Myocyte (in vitro differentiated cells): ENCODE measurements around the gene NTM. TPM values are rescaled to one million over a fixed set of nuclear protein-coding genes. Genes with fewer than 3 reads are reported as not detected.

Source experiments
- DNase-seq: peaks from one replicate; pipeline ENCODE4 v3.0.0-alpha.2; 2012; ENCODE audit warnings: low read depth
- total RNA-seq: library from RNA; depleted of rRNA; stranded (reverse); fragments of >200 nt; gene quantifications from 2 replicates; pipeline ENCODE4 v1.2.3, GENCODE V29; 2014

The NTM gene
- total RNA-seq, 1 donor from 2014 or later: 41.5 TPM

DNA sequence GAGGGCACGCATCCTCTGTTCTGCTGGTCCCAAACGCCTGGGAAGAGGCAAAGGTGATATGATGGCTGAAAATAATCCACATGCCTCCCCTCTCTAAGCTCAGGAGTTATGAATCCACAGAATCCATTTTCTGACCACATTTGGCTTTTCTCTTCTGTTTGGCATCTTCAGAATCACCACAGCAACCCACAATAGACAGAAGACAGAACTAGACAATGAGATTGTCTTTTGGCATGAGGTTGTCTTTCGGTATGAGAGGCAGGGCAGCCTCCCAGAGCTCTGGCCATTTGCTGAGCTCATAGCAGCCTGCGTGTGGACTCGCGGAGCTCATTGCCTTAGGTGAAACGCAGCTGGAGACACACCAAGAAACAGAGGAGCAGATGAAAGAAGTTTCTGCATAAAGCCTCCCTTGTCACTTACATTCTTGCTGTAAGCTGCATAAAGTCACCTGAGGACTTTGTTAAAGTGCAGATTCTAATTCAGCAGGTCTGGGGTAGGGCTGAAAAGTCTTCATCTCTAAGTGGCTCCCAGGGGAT, 868.0 kb downstream of the NTM start:
- peak; percentile 24 for DNase-seq

DNA sequence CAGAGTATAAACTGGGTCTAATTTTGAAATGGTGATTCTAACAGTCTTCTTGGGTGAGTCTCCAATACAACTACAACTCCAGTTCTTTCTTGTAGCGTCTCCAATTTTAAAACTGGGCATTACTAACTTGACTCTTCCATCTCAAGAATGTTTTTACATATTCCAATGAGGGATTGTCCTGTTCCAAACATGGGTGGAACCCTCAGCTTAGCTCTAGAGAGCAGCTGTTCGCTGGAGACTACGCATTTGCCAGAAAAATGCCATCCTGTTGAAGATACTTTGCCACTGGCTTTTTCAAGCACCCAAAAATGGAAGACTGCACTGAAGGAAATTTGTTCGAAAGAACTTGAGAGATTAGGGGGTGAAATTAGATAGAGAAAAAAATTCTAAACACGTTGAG, 870.0 kb downstream of the NTM start:
- no peak for DNase-seq

DNA sequence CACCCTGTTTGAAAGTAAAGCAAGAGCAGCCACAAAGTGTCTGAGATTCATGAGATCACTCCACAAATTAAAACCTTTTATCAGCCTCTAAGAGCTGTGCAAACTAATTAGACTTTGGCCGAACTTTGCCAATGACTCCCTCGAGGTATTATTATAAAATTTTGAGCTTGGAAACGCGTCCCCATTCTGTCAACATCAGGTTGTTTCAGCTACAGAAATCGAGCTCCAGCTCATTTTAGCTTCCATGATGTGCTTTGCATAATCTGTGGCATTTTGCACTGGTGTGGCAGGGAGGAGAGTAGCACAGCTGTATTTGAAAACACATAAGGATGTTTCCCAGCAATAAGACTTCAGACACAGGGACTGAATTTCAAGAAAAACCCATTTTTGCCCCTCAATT, 872.2 kb downstream of the NTM start:
- DNase-seq: no peak

DNA sequence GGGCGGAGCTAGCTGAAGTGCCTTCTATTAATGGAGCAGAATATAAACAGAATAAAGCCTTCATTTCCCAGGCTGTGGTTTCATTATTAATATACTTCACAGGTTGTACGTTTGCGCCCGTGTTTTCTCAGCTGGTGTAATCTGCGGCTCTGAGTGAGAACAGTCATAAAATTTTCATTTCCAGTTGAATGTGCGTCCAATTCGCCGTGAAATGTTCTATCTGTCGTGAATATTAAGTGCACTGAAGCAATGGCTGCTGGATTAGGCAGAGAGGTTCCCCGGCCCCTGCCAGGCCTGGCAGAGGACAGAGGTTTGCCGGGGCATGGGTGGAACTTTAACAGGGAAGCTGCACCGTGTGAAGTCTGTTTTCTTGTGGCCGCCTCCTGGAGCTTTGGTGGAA, 874.4 kb downstream of the NTM start:
- no peak for DNase-seq

DNA sequence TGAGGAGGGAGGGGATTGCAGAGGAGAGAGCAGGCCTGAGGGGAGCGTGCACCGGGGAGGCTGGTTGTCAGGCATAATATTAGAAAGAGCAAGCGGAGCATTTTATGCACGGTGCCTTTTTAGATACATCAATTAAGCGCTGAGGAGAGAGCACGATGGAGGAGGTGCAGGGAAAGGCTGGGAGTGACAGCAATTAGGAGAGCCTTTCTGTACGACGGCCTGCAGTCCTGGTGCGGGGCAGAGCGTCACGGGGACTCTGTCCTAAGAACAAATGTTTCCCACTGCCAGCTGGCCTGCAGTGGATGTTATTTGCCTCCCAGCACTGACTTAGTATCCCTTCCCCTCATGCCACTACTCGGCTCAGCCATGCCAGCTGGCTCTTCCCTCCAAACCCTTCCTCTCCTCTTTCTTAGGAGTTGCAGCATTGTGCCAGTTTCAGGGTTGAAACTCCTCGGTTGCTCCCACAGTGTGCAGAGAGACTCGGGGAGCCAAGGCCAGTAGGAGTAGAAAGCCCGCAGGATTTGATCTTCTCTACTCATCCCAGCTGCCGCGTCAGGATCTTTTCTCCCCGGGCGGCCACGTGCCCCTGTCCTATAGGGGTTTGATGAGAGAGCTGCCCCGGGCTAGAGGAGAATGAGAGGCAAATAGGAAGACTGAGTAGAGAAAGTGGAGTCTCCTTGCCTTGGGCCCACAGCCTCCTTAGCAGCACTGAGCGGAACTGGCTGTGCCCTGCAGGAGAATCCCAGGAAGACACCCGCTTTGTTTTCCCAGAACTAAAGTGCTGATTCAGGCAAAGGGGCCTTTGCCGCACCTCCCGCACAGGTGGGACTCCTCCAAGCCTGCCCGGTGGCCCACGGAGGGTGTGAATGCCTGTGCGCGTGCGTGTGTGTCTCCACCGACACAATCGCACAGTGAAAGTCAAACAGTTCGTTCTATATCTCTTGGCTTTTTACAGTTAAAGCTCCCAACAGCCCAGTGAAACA, 875.3 kb downstream of the NTM start:
- DNase-seq: no peak

DNA sequence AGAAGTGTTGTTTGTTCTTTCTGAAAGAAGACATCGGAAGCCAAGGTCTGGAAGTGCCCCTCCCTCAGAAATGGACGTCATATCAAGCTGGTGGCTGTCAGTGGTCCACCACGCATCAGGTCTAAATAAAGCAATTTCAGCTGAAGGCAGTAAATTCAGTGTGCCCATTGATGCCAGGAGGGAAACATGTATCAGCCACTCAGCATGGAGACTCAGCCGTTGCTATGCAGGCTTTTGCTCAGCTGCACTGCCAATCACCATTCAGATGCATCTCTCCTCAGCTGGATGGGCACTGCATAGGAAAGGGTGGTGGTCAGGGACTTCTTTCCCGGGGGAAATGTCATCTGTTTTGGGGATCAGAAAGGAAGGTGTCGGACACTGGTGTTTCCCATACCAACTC, 878.2 kb downstream of the NTM start:
- no peak for DNase-seq

DNA sequence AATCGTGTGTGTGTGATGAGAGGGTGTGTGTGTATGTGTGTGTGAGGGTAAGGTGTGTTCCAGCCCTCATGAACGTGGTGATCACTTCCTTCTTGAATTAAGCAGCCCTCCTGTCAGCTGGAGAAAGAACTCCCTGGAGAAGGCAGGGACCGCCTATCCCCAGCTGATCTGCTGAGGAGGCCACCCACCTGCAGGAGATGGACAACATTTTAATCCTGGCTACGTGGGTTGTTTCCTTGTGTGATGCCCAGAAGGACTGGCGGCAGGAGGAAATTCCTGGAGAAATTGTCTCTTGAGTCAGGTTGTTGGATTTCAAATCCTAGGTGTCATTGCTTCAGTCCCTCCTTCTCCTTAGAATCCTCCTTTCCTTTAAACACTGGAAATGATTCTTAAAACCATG, 878.8 kb downstream of the NTM start:
- no peak for DNase-seq

DNA sequence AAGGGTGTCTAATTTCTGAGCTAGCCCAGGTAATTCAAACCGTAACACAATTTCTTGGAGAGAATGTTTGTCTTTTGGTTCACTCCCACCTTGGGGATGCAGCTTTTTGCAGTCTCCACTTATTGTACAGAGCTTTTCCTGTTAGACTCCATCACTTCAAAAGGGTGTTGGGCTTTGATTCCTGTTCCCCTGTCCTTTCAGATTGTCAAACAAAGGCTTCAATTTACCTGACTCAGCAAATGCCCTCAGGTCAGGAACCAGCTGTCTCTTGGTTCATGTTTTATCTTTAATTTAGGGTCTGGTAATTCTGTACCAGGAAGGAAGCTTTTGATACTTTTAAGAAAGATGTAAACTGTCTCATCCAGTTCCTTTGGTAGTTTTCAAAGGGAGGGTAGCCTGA, 880.6 kb downstream of the NTM start:
- no peak for DNase-seq

DNA sequence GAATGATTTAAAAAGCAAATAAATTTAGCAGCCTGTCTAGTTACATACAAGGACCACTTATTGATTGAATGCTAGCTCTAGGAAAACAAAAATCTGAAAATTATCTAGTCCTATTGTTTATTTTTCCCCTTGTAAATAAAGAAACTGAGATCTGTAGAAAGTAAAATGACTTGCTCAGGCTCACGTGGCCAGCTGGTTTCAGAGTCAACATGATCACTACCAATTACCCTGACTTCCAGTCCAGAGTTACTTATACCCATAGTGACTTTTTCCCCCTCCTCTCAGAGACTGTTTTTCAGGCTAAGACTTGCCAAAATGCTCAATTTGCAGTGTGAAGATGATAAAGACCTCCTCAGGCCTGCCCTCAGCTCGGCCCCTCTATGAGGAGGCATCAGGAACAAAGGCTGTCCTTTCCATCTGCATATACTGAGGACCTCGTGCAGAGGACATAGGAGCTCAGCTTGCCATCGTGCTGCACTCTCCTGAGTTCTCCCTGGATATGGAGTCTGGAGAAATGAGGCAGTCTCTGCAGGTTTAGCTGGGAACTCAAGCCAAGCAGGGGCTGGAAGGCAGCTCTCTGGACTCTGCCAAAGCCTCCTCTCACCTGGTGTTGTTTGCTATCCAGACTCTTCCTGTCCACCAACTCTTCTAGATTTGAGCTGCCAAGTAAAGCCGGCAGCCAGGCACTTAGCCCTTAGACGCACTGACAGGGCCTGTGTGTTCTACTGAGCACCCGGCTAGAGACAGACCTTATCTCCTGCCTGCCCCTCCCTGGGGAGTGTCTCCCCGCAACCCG, 883.3 kb downstream of the NTM start:
- no peak for DNase-seq

DNA sequence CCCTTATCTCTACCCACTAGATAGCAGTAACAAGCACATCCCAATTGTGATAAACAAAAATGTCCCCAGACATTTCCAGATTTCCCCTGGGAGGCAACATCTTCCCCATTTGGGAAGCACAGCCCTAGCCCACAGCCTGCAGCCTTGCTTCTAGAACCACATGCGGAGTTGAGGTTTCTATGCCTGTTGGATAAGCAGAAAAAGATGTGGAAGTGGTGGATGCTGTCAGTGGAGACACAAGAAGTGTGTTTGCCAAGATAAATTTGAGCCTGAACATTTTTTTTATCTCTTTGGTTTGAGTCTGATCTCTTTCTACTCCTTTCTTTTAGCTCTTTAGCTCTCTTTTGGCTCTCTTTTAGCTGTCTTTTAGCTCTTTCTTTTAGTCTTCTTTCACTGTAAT, 884.5 kb downstream of the NTM start:
- DNase-seq: no peak

DNA sequence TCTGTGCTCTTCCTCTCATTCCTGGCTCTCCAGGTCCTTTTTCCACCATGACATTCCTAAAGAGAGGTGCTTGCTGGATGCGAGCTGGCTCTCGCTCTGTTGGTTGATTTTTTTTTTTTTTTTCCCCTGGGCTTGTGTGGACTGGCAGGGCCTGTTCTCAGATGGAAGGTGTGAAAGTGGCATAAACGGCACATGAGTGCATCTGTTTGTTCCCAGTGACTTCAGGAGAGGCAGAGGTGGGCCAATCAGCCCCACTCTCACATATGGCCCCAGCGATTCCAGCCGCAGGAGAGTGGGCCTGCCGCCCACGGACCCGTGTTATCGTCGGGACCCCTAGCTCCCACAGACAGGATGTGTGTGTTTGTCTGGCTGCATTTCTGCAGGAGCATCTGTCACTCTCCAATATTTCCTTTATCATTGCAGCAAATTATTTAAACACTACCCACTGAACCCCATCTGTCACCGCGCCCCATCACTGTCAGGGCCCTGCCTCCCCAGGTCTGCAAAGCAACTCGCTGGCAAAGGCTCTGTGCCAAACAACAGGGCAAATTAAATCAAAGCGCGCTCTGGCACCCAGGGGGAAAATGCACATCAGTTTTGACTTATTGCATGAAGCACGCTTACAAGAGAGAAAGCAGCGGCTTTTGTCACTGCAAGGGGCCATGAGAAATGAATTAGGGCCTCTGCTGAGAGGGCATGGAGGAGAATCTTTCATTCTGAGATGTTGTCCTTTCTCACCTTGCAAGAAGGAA, 886.3 kb downstream of the NTM start:
- DNase-seq: no peak

DNA sequence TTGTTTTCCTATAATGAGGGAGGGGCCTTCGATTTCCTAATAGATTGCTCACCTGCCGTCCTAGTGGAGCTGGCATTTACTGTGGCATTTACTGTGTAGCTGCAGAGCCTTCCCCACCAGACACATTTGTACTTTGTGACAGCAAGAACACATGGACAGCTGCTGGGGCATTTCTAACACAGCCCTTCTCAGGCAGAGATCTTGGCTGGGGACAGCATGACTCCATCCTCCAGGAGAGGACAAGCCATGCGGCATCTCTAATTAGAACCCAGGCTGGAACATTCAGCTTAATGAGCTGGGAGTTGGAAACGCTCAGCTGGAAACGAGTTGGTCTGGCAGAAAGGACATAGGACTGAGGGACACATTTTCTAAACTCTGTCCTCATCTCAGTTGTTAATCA, 887.5 kb downstream of the NTM start:
- DNase-seq: peak; percentile 30

DNA sequence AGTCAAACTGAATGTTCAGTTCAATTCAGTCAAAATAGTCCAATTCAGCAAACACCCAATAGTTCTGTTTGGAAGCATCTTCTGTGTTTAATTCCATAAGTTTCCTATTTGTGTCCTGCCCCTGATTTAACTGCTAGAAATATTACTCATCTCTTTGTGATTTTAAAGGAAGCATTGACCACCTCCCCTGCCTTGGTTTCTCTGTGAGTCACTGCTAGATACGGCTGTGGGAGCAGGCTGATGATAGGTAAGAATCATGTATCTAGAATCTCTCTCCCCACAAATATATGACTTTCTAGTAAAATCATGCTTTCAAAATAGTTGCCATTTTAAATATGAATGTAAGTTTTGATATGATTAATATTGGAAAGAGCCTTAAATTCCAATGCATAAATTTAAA, 888.5 kb downstream of the NTM start:
- no peak for DNase-seq

DNA sequence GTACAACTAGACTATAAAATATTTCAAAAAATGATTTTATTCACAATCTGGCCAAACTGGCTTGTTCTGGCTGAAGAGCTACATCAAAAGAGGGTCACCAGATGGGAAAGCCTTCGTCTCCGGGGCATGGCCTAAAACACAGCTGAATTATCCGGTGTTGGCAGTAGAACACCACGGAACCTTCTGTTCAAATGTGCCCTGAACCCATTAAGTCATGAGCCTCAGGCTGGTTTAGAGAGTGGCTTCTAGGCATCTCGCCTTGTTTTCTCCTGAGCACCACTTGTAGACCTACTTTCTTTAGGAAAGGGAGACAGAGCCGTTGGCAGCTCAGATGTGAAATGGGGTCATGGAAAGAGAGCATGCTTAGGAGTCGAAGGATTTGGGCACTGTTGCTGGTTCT, 890.2 kb downstream of the NTM start:
- DNase-seq: no peak

DNA sequence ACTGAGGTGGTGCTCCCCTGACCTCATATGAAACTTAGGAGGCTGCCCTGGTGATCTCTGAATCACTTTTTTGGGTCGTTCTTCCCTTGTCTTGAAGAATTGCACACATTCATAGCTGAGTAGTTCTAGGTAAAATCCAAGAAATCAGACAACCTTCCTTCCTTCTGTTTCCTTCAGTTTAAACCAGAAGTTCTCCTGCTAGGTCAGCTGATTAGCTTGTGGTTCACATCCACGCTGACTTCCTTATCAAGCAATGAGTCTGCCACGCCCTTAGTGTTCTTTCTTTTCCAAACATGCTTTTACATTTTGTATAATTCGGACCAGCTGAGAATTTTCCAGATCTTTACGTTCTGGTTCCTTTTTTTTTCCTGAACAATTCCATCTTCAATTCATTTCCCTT, 892.8 kb downstream of the NTM start:
- no peak for DNase-seq

DNA sequence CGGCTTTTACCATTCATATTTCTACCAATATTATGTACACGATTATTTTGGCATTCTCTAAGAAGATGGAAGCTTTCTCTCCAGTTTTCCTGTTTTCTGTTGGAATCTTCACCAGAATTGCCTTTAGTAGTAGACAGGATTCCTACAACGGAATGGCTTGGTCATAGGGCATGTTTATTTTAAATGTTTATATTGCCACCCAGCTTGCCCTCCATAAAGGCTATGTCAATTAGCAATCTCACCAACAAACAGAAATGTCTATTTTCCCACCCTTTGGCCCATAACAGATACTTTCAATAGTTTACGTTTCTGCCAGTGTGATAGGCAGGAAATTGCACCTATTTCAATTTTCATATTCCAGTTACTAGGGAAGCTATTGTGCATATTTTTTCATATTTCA, 893.5 kb downstream of the NTM start:
- DNase-seq: no peak

DNA sequence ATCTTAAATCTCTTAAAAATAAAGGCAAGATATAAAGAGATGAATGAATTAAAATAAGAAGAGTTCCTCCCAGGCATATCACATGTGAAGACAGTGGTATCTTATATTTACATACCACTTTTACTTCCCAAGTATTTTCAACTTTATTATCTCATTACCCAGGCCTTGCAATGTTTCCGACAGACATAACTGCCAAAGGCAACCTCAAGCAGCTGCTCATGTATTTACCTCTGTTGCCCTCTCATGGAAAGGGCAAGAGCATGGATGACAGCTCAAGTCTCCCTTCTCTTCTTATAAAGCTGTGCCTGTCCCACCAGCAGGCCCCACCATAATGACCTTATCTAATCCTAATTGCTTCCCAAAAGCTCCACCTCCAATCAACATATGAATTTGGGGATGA, 894.2 kb downstream of the NTM start:
- peak; percentile 73 for DNase-seq

DNA sequence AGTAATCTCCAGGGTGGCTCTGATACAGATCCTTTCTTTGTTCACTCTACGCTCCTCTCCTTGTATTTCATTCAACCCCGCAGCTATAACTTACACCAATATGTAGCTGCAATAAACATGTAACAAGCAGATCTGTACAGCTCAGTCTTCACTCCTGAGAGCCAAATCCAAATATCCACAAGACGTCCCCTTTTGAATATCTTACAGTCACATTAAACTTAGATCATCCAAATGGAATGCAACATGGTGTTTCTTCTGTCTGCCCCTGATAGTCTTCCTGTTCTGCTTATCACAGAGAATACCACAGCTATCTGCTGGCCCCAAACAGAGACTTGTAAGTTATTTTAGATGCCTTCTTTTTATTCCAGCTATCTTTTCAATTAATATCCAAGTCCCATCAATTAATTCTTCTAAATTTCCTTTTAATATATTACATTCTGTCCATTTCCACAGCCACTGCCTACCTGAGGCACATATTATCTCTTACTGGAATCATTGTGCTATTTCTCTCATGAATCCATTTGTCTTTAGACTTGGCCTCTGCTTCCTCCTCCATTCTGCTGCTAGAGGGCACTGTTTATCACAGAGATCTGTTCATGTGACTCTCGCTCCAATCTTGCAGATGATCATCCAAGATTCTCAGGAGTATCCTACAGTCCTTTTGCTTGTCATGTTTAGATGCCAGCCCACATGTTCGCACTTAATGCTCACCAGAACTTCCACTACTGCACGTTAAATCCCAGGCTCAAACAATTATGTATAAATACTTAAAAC, 908.6 kb downstream of the NTM start:
- DNase-seq: peak; percentile 28

DNA sequence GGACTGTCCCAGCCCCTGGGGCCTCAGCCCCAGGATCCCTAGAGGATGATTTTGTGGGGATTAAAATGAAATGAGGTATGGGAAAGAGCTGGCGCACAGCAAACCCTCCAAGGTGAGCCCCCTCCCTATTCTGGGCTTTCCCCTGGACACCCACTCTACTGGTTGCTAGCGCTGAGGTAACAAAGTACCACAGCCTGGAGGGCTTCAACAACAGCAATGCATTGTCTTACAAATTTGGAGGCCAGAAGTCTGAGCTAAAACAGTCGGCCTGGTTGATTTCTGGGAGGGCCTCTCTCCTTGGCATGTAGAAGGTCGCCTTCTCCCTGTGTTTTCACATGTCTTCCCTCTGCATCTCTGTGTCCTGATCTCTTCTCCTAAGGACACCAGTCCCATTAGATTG, 913.6 kb downstream of the NTM start:
- DNase-seq: no peak

DNA sequence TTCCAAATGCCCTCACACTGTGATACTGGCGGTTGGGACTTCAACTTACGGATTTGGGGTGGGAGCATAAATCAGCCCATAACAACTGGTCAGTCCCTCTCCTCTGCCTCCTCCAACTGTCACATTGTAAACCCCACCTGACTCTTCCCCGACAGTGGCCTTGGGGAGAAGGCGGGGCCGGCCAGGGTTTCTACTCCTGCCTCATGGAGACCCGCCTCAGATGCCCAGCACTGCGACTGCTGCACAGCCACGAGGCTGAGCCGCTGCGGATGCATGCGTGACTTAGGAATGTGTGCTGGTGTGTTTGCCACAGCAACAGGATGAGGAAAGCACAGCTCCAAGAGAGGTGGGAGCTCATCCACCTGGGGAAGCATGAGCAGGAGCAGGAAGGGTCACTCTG, 914.2 kb downstream of the NTM start:
- no peak for DNase-seq

DNA sequence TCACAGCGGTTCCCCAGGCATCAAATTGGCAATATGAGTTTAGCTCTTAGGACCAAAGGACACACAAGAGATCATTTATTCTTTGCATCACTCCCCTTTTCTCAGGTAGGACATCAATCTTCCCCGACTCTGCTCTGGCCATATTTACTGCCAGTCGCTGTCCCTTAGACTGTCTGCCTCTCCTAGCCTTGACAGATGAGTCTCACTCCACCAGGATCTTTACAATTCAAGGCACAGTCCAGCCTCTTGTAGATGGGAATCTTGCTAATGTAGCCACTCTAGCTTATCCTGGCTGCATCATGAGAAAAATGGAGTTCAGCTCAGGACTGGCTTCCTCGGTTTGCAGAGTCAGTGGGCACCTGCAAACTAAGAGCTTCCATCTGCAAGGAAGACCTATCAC, 915.2 kb downstream of the NTM start:
- no peak for DNase-seq
